HepG2 (cell line): ENCODE data around the gene PHYHIPL. TPM values are rescaled to one million over a fixed set of nuclear protein-coding genes. Genes with fewer than 3 reads are reported as not detected.

Source experiments
- DMAP1 ChIP-seq: IDR thresholded peaks from 2 replicates; pipeline ENCODE4 v1.6.1; 2016
- FOXO1 ChIP-seq: sonication (generic); formaldehyde crosslinking; IDR thresholded peaks from 2 replicates; pipeline ENCODE4 v1.4.0; 2020; ENCODE audit warnings: missing genetic modification reagents
- GZF1 ChIP-seq: sonication (generic); formaldehyde crosslinking; IDR thresholded peaks from 2 replicates; pipeline ENCODE4 v1.5.1; 2020; ENCODE audit warnings: mild to moderate bottlenecking, missing genetic modification reagents
- HHEX ChIP-seq: IDR thresholded peaks from 2 replicates; pipeline ENCODE4 v1.6.1; 2016; ENCODE audit warnings: control low read depth
- HOXD1 ChIP-seq: sonication (generic); formaldehyde crosslinking; IDR thresholded peaks from 2 replicates; pipeline ENCODE4 v1.5.0; 2020; ENCODE audit warnings: missing genetic modification reagents
- IRF2 ChIP-seq: IDR thresholded peaks from 2 replicates; pipeline ENCODE4 v1.6.1; 2018; ENCODE audit warnings: missing genetic modification reagents, missing compliant biosample characterization
- NFIC ChIP-seq: IDR thresholded peaks from 2 replicates; pipeline ENCODE4 v1.6.1; 2012; ENCODE audit warnings: mild to moderate bottlenecking, low read length, inconsistent platforms
- NKX3-1 ChIP-seq: sonication (generic); formaldehyde crosslinking; IDR thresholded peaks from 2 replicates; pipeline ENCODE4 v1.5.0; 2020; ENCODE audit warnings: missing genetic modification reagents
- NRL ChIP-seq: sonication (generic); formaldehyde crosslinking; IDR thresholded peaks from 2 replicates; pipeline ENCODE4 v1.5.0; 2020; ENCODE audit warnings: missing genetic modification reagents, mild to moderate bottlenecking, moderate library complexity, borderline replicate concordance
- PAF1 ChIP-seq: IDR thresholded peaks from 2 replicates; pipeline ENCODE4 v1.6.1; 2016; ENCODE audit warnings: missing genetic modification reagents, missing compliant biosample characterization
- PHF20 ChIP-seq: sonication (generic); formaldehyde crosslinking; IDR thresholded peaks from 2 replicates; pipeline ENCODE4 v1.5.0; 2020; ENCODE audit warnings: mild to moderate bottlenecking, missing genetic modification reagents
- POLR2AphosphoS2 ChIP-seq: IDR thresholded peaks from 2 replicates; pipeline ENCODE4 v1.6.1; 2011; ENCODE audit warnings: low read depth, low read length, improper control_type of control experiment
- RBFOX2 ChIP-seq: fragments of 200-400 bp; formaldehyde crosslinking; IDR thresholded peaks from 2 replicates; pipeline ENCODE4 v1.6.1; 2017; ENCODE audit warnings: low read depth, mild to moderate bottlenecking, low read length
- SATB2 ChIP-seq: sonication (generic); formaldehyde crosslinking; IDR thresholded peaks from 2 replicates; pipeline ENCODE4 v1.5.0; 2020; ENCODE audit warnings: missing genetic modification reagents
- SKI ChIP-seq: fragments of 450-650 bp; IDR thresholded peaks from one replicate; pipeline ENCODE4 v1.6.1; 2018; ENCODE audit warnings: mild to moderate bottlenecking; ENCODE audit not compliant: partially characterized antibody
- SNRNP70 ChIP-seq: fragments of 200-400 bp; formaldehyde crosslinking; IDR thresholded peaks from 2 replicates; pipeline ENCODE4 v1.6.1; 2017; ENCODE audit warnings: mild to moderate bottlenecking, low read depth, low read length, moderate library complexity
- SOX13 ChIP-seq, 3 experiments: fragments of 450-650 bp in 1 of 3; sonication (generic) in 1 of 3; formaldehyde crosslinking in 1 of 3; IDR thresholded peaks in 2 of 3; conservative IDR thresholded peaks in 1 of 3; 2 replicates each; pipeline versions ENCODE4 v1.5.0 to v1.6.1; 2016 to 2020; ENCODE audit warnings: antibody characterized with exemption in 1 of 3, mild to moderate bottlenecking in 1 of 3, missing compliant biosample characterization in 1 of 3, missing genetic modification reagents in 1 of 3, moderate library complexity in 1 of 3
- TAF15 ChIP-seq: fragments of 200-400 bp; formaldehyde crosslinking; IDR thresholded peaks from one replicate; pipeline ENCODE4 v1.6.1; 2018; ENCODE audit warnings: mild to moderate bottlenecking, low read depth, low read length; ENCODE audit not compliant: poor library complexity, severe bottlenecking
- ZBTB8A ChIP-seq: sonication (generic); formaldehyde crosslinking; IDR thresholded peaks from 2 replicates; pipeline ENCODE4 v1.4.0; 2020; ENCODE audit warnings: mild to moderate bottlenecking, low read depth, missing genetic modification reagents, borderline replicate concordance
- ZFP62 ChIP-seq: sonication (generic); formaldehyde crosslinking; IDR thresholded peaks from 2 replicates; pipeline ENCODE4 v1.4.0; 2020; ENCODE audit warnings: missing genetic modification reagents
- ZNF256 ChIP-seq: sonication (generic); formaldehyde crosslinking; conservative IDR thresholded peaks from 2 replicates; pipeline ENCODE4 v1.4.0; 2020; ENCODE audit warnings: missing genetic modification reagents
- ZNF382 ChIP-seq: sonication (generic); formaldehyde crosslinking; IDR thresholded peaks from 2 replicates; pipeline ENCODE4 v1.5.0; 2020; ENCODE audit warnings: missing genetic modification reagents, mild to moderate bottlenecking, borderline replicate concordance
- polyA plus RNA-seq, 8 experiments: library from polyadenylated mRNA; depleted of rRNA in 3 of 8; stranded (reverse) in 7 of 8; unstranded in 1 of 8; fragments of >200 nt; fragmentation: Illumina TruSeq in 4 of 8; extraction: Trizol in 4 of 8; gene quantifications; 2 replicates each; pipeline versions ENCODE4 v1.2.1 to v1.2.3, GENCODE V29; 2011 to 2016; ENCODE audit warnings: low read depth in 4 of 8, missing spikeins in 1 of 8, mixed read lengths in 1 of 8; ENCODE audit not compliant: insufficient read depth in 1 of 8
- total RNA-seq, 5 experiments: library from RNA; depleted of rRNA; stranded (reverse); fragments of >200 nt; fragmentation: Illumina TruSeq; extraction: Trizol; gene quantifications; 2 replicates each; pipeline ENCODE4 v1.2.3, GENCODE V29; 2016; ENCODE audit warnings: low read depth in 1 of 5
- TF ChIP-seq, protein P1 (sequence below): sonication (generic); formaldehyde crosslinking; IDR thresholded peaks from 2 replicates; pipeline ENCODE4 v1.4.0; 2020; ENCODE audit warnings: low read depth, missing genetic modification reagents
- TF ChIP-seq, protein P2 (sequence below): sonication (generic); formaldehyde crosslinking; IDR thresholded peaks from 2 replicates; pipeline ENCODE4 v1.4.0; 2020; ENCODE audit warnings: missing genetic modification reagents
- TF ChIP-seq, protein P3 (sequence below): sonication (generic); formaldehyde crosslinking; IDR thresholded peaks from 2 replicates; pipeline ENCODE4 v1.8.1; 2023; ENCODE audit warnings: missing genetic modification reagents, inconsistent platforms, borderline replicate concordance

Gene PHYHIPL
- total and polyA plus RNA-seq, 2 of the 13 experiments (the other 11 are each of a cell fraction or from before 2014, with no cell fraction given): 40.6 to 78.5 TPM

DNA sequence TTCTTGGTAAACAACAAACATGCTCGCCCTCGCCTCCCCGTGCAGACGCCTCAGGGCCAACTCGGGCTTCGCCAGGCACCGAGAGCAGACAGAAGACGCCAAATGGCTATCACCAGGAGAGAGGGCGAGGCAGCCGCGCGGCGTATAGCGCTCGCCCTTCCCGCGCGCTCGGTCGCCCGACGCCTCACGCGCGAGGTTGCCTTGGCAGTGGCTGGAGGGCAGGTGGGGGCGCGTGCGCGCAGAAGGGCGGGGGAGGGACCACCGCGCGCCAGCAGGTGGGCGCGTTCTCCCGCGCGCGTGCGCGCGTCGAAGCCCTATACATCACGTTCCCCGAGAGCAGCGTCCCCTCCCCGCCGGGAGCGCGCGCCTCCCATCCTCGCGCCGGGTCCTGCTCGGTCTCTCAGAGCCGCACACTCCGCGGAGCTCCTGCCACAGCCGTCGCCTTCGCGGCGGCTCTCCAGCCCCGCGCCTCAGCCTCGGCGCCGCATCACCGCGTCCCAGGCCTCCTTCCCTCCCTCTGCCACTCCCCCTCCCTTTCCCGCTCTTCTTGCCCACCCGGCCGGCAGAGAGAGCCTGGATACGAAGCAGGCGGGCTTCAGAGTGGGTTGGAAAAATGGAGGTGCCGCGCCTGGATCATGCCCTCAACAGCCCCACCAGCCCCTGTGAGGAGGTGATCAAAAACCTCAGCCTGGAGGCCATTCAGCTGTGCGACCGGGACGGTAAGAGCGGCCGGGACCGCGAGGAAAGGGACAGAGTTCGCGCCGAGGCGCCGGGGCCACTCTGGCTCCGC is at the start of gene PHYHIPL (continued):
- peak; percentile 62 for TF ChIP-seq HOXD1
- TF ChIP-seq, protein P1, sequence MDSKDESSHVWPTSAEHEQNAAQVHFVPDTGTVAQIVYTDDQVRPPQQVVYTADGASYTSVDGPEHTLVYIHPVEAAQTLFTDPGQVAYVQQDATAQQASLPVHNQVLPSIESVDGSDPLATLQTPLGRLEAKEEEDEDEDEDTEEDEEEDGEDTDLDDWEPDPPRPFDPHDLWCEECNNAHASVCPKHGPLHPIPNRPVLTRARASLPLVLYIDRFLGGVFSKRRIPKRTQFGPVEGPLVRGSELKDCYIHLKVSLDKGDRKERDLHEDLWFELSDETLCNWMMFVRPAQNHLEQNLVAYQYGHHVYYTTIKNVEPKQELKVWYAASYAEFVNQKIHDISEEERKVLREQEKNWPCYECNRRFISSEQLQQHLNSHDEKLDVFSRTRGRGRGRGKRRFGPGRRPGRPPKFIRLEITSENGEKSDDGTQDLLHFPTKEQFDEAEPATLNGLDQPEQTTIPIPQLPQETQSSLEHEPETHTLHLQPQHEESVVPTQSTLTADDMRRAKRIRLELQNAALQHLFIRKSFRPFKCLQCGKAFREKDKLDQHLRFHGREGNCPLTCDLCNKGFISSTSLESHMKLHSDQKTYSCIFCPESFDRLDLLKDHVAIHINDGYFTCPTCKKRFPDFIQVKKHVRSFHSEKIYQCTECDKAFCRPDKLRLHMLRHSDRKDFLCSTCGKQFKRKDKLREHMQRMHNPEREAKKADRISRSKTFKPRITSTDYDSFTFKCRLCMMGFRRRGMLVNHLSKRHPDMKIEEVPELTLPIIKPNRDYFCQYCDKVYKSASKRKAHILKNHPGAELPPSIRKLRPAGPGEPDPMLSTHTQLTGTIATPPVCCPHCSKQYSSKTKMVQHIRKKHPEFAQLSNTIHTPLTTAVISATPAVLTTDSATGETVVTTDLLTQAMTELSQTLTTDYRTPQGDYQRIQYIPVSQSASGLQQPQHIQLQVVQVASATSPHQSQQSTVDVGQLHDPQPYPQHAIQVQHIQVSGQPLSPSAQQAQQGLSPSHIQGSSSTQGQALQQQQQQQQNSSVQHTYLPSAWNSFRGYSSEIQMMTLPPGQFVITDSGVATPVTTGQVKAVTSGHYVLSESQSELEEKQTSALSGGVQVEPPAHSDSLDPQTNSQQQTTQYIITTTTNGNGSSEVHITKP (CRISPR knock-in tag): peak; percentile 42; the same call in 1 of the 2 replicates
- TF ChIP-seq PHF20 (CRISPR knock-in tag): no peak
- no peak for TF ChIP-seq HHEX (CRISPR knock-in tag)
- no peak for TF ChIP-seq SOX13 (IDR thresholded peaks at IDR 0.05)
- TF ChIP-seq SOX13 (CRISPR knock-in tag; conservative IDR thresholded peaks at IDR 0.05 in 1 of 2, IDR thresholded peaks at IDR 0.05 in 1 of 2): peak in 1 of 2 experiments; percentile 44; a peak in 1 of 4 replicates
- TF ChIP-seq SATB2 (CRISPR knock-in tag): peak; percentile 78; the same call in 1 of the 2 replicates
- no peak for TF ChIP-seq GZF1 (CRISPR knock-in tag)
- TF ChIP-seq TAF15: no peak
- TF ChIP-seq ZNF382: no peak
- peak; percentile 6; the same call in 1 of the 2 replicates for TF ChIP-seq IRF2 (CRISPR knock-in tag)
- TF ChIP-seq, protein P2, sequence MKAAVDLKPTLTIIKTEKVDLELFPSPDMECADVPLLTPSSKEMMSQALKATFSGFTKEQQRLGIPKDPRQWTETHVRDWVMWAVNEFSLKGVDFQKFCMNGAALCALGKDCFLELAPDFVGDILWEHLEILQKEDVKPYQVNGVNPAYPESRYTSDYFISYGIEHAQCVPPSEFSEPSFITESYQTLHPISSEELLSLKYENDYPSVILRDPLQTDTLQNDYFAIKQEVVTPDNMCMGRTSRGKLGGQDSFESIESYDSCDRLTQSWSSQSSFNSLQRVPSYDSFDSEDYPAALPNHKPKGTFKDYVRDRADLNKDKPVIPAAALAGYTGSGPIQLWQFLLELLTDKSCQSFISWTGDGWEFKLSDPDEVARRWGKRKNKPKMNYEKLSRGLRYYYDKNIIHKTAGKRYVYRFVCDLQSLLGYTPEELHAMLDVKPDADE: peak; percentile 71
- TF ChIP-seq DMAP1 (CRISPR knock-in tag): peak; percentile 63; the same call in 1 of the 2 replicates
- peak; percentile 82; the same call in 1 of the 2 replicates for TF ChIP-seq NRL (CRISPR knock-in tag)
- TF ChIP-seq POLR2AphosphoS2: no peak
- TF ChIP-seq NKX3-1 (CRISPR knock-in tag): peak; percentile 55; the same call in 1 of the 2 replicates
- TF ChIP-seq FOXO1 (CRISPR knock-in tag): no peak
- no peak for TF ChIP-seq SNRNP70
- no peak for TF ChIP-seq ZBTB8A (CRISPR knock-in tag)
- TF ChIP-seq SKI: no peak
- no peak for TF ChIP-seq NFIC
- TF ChIP-seq, protein P3, sequence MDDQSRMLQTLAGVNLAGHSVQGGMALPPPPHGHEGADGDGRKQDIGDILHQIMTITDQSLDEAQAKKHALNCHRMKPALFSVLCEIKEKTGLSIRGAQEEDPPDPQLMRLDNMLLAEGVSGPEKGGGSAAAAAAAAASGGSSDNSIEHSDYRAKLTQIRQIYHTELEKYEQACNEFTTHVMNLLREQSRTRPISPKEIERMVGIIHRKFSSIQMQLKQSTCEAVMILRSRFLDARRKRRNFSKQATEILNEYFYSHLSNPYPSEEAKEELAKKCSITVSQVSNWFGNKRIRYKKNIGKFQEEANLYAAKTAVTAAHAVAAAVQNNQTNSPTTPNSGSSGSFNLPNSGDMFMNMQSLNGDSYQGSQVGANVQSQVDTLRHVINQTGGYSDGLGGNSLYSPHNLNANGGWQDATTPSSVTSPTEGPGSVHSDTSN: no peak
- no peak for TF ChIP-seq PAF1 (CRISPR knock-in tag)
- 0 out of 2 replicates have a peak, but pooled peaks have one; percentile 48 for TF ChIP-seq ZNF256
- peak; percentile 99 for TF ChIP-seq RBFOX2
- TF ChIP-seq ZFP62 (CRISPR knock-in tag): no peak
